Prostate gland (tissue), 2 donors: Measurements from ENCODE around the gene NUTF2. TPM values are rescaled to one million over a fixed set of nuclear protein-coding genes. Genes with fewer than 3 reads are reported as not detected.
"Not testable (repeated sequence)": the region's sequence is repeated elsewhere in the genome, so short reads cannot be mapped to it uniquely, and the experiment has no call there.

Experiments
- DNase-seq: peaks from one replicate; pipeline ENCODE4 v3.0.0-alpha.2; 2019; ENCODE audit warnings: low spot score
- H3K27ac ChIP-seq, 2 donors: fragments of 200-600 bp; sonication (generic); 2 replicates each; pipeline ENCODE4 v1.5.1; 2017 to 2019
- H3K27me3 ChIP-seq: fragments of 200-600 bp; sonication (generic); replicated peaks from 2 replicates; pipeline ENCODE4 v1.5.1; 2019; ENCODE audit not compliant: insufficient read depth
- H3K36me3 ChIP-seq, 2 donors: fragments of 200-600 bp; sonication (generic); 1 replicate in 1 of 2; 2 replicates in 1 of 2; pipeline versions ENCODE4 v1.5.1 to v1.8.1; 2017 to 2019
- H3K4me1 ChIP-seq: fragments of 200-600 bp; sonication (generic); replicated peaks from 2 replicates; pipeline ENCODE4 v1.5.1; 2019
- H3K4me3 ChIP-seq, 2 donors: fragments of 200-600 bp; sonication (generic); 2 replicates each; pipeline ENCODE4 v1.5.1; 2017 to 2019
- H3K9me3 ChIP-seq: fragments of 200-600 bp; sonication (generic); 2 replicates; pipeline ENCODE4 v1.5.1; 2017
- POLR2A ChIP-seq: fragments of 450-650 bp; IDR thresholded peaks from one replicate; pipeline ENCODE4 v1.6.1; 2016; ENCODE audit warnings: antibody characterized with exemption, mild to moderate bottlenecking
- POLR2AphosphoS5 ChIP-seq: sonication (generic); formaldehyde crosslinking; IDR thresholded peaks from one replicate; pipeline ENCODE4 v1.6.1; 2017; ENCODE audit warnings: antibody characterized with exemption
- WGBS: methylation state at CpG from one replicate; pipeline ENCODE4 v1.1.5; 2018; 5-methylcytosine and 5-hydroxymethylcytosine counted together
- intact Hi-C: fragments of 100-400 bp; cut with DNase I; formaldehyde crosslinking; loops from one replicate; pipeline ENCODE4 v1.14.2; 2022
- total RNA-seq, 2 donors: library from RNA; depleted of rRNA; stranded (reverse); fragments of >200 nt; gene quantifications; one replicate each; pipeline ENCODE4 v1.1.0, GENCODE V29; 2016
- TF ChIP-seq, protein P1 (sequence below), 4 experiments: fragments of 200-600 bp in 2 of 4; fragments of 450-650 bp in 2 of 4; sonication (generic) in 2 of 4; IDR thresholded peaks; 1 replicate in 3 of 4; 2 replicates in 1 of 4; pipeline ENCODE4 v1.5.1; 2016 to 2019; ENCODE audit warnings: antibody characterized with exemption in 4 of 4, mild to moderate bottlenecking in 2 of 4, moderate library complexity in 2 of 4

The NUTF2 gene
- total RNA-seq, 2 donors from 2014 or later = 61.5 to 234 TPM

- intact Hi-C loops = no loop called here
- Histone ChIP-seq H3K27ac (no peak overlapping the region), H3K4me1 (peaks cover 4% of the 10 kb centered on the region), H3K27me3 (no peaks in the 10 kb centered on the region), H3K9me3 (no peaks in the 10 kb centered on the region), H3K4me3 (no peak overlapping the region), H3K36me3 (no peaks in the 10 kb centered on the region)
- WGBS = 72% methylated on average over 4 of the region's 4 CpGs
- no peak for TF ChIP-seq POLR2A
- no peak for TF ChIP-seq POLR2AphosphoS5
- TF ChIP-seq, protein P1, sequence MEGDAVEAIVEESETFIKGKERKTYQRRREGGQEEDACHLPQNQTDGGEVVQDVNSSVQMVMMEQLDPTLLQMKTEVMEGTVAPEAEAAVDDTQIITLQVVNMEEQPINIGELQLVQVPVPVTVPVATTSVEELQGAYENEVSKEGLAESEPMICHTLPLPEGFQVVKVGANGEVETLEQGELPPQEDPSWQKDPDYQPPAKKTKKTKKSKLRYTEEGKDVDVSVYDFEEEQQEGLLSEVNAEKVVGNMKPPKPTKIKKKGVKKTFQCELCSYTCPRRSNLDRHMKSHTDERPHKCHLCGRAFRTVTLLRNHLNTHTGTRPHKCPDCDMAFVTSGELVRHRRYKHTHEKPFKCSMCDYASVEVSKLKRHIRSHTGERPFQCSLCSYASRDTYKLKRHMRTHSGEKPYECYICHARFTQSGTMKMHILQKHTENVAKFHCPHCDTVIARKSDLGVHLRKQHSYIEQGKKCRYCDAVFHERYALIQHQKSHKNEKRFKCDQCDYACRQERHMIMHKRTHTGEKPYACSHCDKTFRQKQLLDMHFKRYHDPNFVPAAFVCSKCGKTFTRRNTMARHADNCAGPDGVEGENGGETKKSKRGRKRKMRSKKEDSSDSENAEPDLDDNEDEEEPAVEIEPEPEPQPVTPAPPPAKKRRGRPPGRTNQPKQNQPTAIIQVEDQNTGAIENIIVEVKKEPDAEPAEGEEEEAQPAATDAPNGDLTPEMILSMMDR (IDR thresholded peaks at IDR 0.05) = no peak
- no peak for DNase-seq
Measured at GRCh38 chr16:67858500-67858899, 11.8 kb downstream of the NUTF2 start.

- H3K4me1 ChIP-seq = peaks cover 4% of the 10 kb centered on the region
Measured at GRCh38 chr16:67860589-67861398, 14.1 kb downstream of the NUTF2 start.

DNA sequence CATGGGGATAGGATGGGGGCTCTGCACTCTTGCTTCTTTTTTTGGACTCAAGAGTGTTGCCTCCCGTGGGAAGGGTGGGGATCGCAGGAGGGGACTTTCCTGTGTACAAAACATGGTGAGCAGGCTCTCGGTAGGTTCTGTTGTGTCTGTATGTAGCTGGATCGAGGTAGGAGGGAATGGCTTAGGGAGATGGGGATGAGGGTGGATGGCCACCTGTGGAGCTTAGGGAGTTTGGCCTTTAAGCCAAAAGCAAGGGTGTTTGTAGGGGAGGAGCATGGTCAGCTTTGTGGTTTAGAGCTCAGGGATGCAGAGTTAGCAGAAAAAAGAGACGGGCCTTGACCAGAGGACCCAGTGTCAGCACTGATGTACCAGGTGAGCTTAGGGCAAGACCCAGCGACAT, 15.1 kb downstream of the NUTF2 start:
- peaks cover 4% of the 10 kb centered on the region for H3K4me1 ChIP-seq
- intact Hi-C loops = no loop called here
- H3K36me3 ChIP-seq = peaks cover 0 to 1% of the 10 kb centered on the region in 2 donors
- no peaks in the 10 kb centered on the region for H3K27me3 ChIP-seq
- TF ChIP-seq POLR2AphosphoS5 (no peak), POLR2A (no peak)
- no peak overlapping the region for H3K27ac ChIP-seq
- no peak overlapping the region for H3K4me3 ChIP-seq
- H3K9me3 ChIP-seq = no peaks in the 10 kb centered on the region
- DNase-seq = no peak
- WGBS = 94% methylated on average over 6 of the region's 6 CpGs

More at GRCh38 chr16:67860589-67861398, 14.1 kb downstream of the NUTF2 start:
- intact Hi-C loops = no loop called here
- H3K9me3 ChIP-seq = no peaks in the 10 kb centered on the region
- WGBS = 91% methylated on average over 8 of the region's 8 CpGs
- no peaks in the 10 kb centered on the region for H3K27me3 ChIP-seq
- TF ChIP-seq, protein P1 (IDR thresholded peaks at IDR 0.05) = no peak
- DNase-seq = no peak
- no peak overlapping the region for H3K4me3 ChIP-seq
- no peak overlapping the region for H3K27ac ChIP-seq
- no peaks in the 10 kb centered on the region for H3K36me3 ChIP-seq

GRCh38 chr16:67862623-67863583, 16.2 kb downstream of the NUTF2 start:
- Histone ChIP-seq H3K9me3 (no peaks in the 10 kb centered on the region), H3K27ac (no peak overlapping the region), H3K36me3 (peaks cover 0 to 6% of the 10 kb centered on the region in 2 donors), H3K27me3 (no peaks in the 10 kb centered on the region), H3K4me3 (no peak overlapping the region), H3K4me1 (no peaks in the 10 kb centered on the region)
- 73% methylated on average over 11 of the region's 11 CpGs for WGBS
- intact Hi-C loops = no loop called here
- TF ChIP-seq, protein P1 (IDR thresholded peaks at IDR 0.05) = no peak
- TF ChIP-seq POLR2A (no peak), POLR2AphosphoS5 (no peak)
- no peak for DNase-seq

- DNase-seq, H3K9me3 ChIP-seq, intact Hi-C loops: not testable (repeated sequence)
Measured at GRCh38 chr16:67864044-67864443, 17.3 kb downstream of the NUTF2 start.

More at GRCh38 chr16:67864044-67864443, 17.3 kb downstream of the NUTF2 start:
- not testable (repeated sequence) for H3K36me3 ChIP-seq, H3K4me3 ChIP-seq, H3K4me1 ChIP-seq, H3K27ac ChIP-seq, H3K27me3 ChIP-seq
- WGBS = 95% methylated on average over 6 of the region's 6 CpGs
